ENCODE data around the gene ZNF462.

- TF ChIP-seq, protein P1, sequence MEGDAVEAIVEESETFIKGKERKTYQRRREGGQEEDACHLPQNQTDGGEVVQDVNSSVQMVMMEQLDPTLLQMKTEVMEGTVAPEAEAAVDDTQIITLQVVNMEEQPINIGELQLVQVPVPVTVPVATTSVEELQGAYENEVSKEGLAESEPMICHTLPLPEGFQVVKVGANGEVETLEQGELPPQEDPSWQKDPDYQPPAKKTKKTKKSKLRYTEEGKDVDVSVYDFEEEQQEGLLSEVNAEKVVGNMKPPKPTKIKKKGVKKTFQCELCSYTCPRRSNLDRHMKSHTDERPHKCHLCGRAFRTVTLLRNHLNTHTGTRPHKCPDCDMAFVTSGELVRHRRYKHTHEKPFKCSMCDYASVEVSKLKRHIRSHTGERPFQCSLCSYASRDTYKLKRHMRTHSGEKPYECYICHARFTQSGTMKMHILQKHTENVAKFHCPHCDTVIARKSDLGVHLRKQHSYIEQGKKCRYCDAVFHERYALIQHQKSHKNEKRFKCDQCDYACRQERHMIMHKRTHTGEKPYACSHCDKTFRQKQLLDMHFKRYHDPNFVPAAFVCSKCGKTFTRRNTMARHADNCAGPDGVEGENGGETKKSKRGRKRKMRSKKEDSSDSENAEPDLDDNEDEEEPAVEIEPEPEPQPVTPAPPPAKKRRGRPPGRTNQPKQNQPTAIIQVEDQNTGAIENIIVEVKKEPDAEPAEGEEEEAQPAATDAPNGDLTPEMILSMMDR (conservative IDR thresholded peaks at IDR 0.05; ENCODE audit: low read length): no peak
- TF ChIP-seq EZH2phosphoT487 (IDR thresholded peaks at IDR 0.05; ENCODE audit: borderline replicate concordance): no peak
Observed at GRCh38 chr9:106931466-106931865, 68.5 kb downstream of the ZNF462 start.

Measured in Loucy (cell line).